ENCODE results near the gene MON2. TPM values are rescaled to one million over a fixed set of nuclear protein-coding genes. Genes with fewer than 3 reads are reported as not detected.

MON2 gene
- total and polyA plus RNA-seq, 2 of the 13 experiments (the other 11 are each of a cell fraction or from before 2014, with no cell fraction given) = 10.5 to 24.8 TPM

- no peak for TF ChIP-seq ZNF720 (CRISPR knock-in tag; IDR thresholded peaks at IDR 0.05)
- TF ChIP-seq NR2F1 (CRISPR knock-in tag; IDR thresholded peaks at IDR 0.05) = no peak
- TF ChIP-seq PHF21A (CRISPR knock-in tag; IDR thresholded peaks at IDR 0.05) = peak; percentile 77
- TF ChIP-seq, protein P1, sequence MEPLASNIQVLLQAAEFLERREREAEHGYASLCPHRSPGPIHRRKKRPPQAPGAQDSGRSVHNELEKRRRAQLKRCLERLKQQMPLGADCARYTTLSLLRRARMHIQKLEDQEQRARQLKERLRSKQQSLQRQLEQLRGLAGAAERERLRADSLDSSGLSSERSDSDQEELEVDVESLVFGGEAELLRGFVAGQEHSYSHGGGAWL (CRISPR knock-in tag; IDR thresholded peaks at IDR 0.05) = peak; percentile 58; the same call in 1 of the 2 replicates
- no peak for TF ChIP-seq ETS1 (CRISPR knock-in tag; IDR thresholded peaks at IDR 0.05)
- peak; percentile 40; the same call in 1 of the 2 replicates for TF ChIP-seq SMAD3 (CRISPR knock-in tag; IDR thresholded peaks at IDR 0.05)
- no peak for TF ChIP-seq ZNF326 (CRISPR knock-in tag; IDR thresholded peaks at IDR 0.05; ENCODE audit: borderline replicate concordance)
- TF ChIP-seq ZFAT (CRISPR knock-in tag; conservative IDR thresholded peaks at IDR 0.05) = peak; percentile 55; the same call in 1 of the 2 replicates
- no peak for TF ChIP-seq SKI (IDR thresholded peaks at IDR 0.05; ENCODE audit: partially characterized antibody)
- TF ChIP-seq NR0B2 (CRISPR knock-in tag; IDR thresholded peaks at IDR 0.05) = no peak; the same call in 1 of the 2 replicates
- TF ChIP-seq ZIK1 (CRISPR knock-in tag; IDR thresholded peaks at IDR 0.05; ENCODE audit: borderline replicate concordance, low read depth) = peak; percentile 6; the same call in 1 of the 2 replicates
- TF ChIP-seq, protein P2, sequence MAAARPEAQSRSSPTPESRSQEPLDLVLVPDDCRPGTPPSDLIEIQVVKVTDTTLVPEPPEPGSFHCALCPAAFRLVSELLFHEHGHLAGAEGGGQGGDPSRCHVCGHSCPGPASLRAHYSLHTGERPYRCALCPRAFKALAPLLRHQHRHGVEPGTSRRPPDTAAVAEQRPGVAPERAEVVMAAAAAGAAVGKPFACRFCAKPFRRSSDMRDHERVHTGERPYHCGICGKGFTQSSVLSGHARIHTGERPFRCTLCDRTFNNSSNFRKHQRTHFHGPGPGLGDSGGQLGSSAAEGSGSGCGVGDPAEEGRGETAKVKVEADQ (CRISPR knock-in tag; IDR thresholded peaks at IDR 0.05; ENCODE audit: borderline replicate concordance) = no peak; the same call in 1 of the 2 replicates
- 0 out of 2 replicates have a peak, but pooled peaks have one; percentile 64 for TF ChIP-seq ZNF136 (CRISPR knock-in tag; IDR thresholded peaks at IDR 0.05; ENCODE audit: low read depth)
- TF ChIP-seq ZNF17 (CRISPR knock-in tag; IDR thresholded peaks at IDR 0.05) = no peak
- TF ChIP-seq, protein P3, sequence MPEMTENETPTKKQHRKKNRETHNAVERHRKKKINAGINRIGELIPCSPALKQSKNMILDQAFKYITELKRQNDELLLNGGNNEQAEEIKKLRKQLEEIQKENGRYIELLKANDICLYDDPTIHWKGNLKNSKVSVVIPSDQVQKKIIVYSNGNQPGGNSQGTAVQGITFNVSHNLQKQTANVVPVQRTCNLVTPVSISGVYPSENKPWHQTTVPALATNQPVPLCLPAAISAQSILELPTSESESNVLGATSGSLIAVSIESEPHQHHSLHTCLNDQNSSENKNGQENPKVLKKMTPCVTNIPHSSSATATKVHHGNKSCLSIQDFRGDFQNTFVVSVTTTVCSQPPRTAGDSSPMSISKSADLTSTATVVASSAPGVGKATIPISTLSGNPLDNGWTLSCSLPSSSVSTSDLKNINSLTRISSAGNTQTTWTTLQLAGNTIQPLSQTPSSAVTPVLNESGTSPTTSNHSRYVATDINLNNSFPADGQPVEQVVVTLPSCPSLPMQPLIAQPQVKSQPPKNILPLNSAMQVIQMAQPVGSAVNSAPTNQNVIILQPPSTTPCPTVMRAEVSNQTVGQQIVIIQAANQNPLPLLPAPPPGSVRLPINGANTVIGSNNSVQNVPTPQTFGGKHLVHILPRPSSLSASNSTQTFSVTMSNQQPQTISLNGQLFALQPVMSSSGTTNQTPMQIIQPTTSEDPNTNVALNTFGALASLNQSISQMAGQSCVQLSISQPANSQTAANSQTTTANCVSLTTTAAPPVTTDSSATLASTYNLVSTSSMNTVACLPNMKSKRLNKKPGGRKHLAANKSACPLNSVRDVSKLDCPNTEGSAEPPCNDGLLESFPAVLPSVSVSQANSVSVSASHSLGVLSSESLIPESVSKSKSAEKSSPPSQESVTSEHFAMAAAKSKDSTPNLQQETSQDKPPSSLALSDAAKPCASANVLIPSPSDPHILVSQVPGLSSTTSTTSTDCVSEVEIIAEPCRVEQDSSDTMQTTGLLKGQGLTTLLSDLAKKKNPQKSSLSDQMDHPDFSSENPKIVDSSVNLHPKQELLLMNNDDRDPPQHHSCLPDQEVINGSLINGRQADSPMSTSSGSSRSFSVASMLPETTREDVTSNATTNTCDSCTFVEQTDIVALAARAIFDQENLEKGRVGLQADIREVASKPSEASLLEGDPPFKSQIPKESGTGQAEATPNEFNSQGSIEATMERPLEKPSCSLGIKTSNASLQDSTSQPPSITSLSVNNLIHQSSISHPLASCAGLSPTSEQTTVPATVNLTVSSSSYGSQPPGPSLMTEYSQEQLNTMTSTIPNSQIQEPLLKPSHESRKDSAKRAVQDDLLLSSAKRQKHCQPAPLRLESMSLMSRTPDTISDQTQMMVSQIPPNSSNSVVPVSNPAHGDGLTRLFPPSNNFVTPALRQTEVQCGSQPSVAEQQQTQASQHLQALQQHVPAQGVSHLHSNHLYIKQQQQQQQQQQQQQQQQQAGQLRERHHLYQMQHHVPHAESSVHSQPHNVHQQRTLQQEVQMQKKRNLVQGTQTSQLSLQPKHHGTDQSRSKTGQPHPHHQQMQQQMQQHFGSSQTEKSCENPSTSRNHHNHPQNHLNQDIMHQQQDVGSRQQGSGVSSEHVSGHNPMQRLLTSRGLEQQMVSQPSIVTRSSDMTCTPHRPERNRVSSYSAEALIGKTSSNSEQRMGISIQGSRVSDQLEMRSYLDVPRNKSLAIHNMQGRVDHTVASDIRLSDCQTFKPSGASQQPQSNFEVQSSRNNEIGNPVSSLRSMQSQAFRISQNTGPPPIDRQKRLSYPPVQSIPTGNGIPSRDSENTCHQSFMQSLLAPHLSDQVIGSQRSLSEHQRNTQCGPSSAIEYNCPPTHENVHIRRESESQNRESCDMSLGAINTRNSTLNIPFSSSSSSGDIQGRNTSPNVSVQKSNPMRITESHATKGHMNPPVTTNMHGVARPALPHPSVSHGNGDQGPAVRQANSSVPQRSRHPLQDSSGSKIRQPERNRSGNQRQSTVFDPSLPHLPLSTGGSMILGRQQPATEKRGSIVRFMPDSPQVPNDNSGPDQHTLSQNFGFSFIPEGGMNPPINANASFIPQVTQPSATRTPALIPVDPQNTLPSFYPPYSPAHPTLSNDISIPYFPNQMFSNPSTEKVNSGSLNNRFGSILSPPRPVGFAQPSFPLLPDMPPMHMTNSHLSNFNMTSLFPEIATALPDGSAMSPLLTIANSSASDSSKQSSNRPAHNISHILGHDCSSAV (CRISPR knock-in tag; IDR thresholded peaks at IDR 0.05; ENCODE audit: borderline replicate concordance) = 0 out of 2 replicates have a peak, but pooled peaks have one; percentile 30
- no peak for TF ChIP-seq CCAR2 (optimal IDR thresholded peaks at IDR 0.05; ENCODE audit: low read depth, low read length)
- 0 out of 2 replicates have a peak, but pooled peaks have one; percentile 20 for TF ChIP-seq NFATC3 (CRISPR knock-in tag; IDR thresholded peaks at IDR 0.05)
Measured at GRCh38 chr12:62602255-62603060, 135.8 kb downstream of the MON2 start (continued).
